GM19351 (cell line): ENCODE results near the gene MRFAP1L1.
A peak's percentile ranks its signal among the peaks of the same experiment; 100 is the strongest.

ENCODE experiments used
- ATAC-seq: cut with Tn5 transposase; IDR thresholded peaks from one replicate; pipeline ENCODE4 v1.9.1; 2021; ENCODE audit warnings: mild to moderate bottlenecking, moderate library complexity; ENCODE audit not compliant: unreplicated experiment

Gene MRFAP1L1

GRCh38 chr4:6716958-6717655 lies 7.4 kb upstream of the MRFAP1L1 start:
- ATAC-seq: no peak

- ATAC-seq: peak; percentile 76
Measured at GRCh38 chr4:6716018-6716911, 6.6 kb upstream of the MRFAP1L1 start, which contains the start of gene BLOC1S4. Gene BLOC1S4, plus strand, starts transcription at chr4:6716174. Its CDS starts 36 bp downstream, at chr4:6716210.

GRCh38 chr4:6715704-6716017 lies 6.0 kb upstream of the MRFAP1L1 start:
- ATAC-seq: no peak

- no peak for ATAC-seq
Measured at GRCh38 chr4:6714954-6715353, 5.3 kb upstream of the MRFAP1L1 start.

- ATAC-seq: no peak
Measured at GRCh38 chr4:6710996-6711395, 1.3 kb upstream of the MRFAP1L1 start.

- peak; percentile 8 for ATAC-seq
Measured at GRCh38 chr4:6710282-6710681, 617 bp upstream of the MRFAP1L1 start.

- no peak for ATAC-seq
Measured at GRCh38 chr4:6706173-6706572, 3.5 kb downstream of the MRFAP1L1 start.

- ATAC-seq: no peak
Measured at GRCh38 chr4:6705646-6706045, 4.0 kb downstream of the MRFAP1L1 start.

- ATAC-seq: no peak
Measured at GRCh38 chr4:6703786-6704185, 5.9 kb downstream of the MRFAP1L1 start.

- no peak for ATAC-seq
Measured at GRCh38 chr4:6702761-6703160, 6.9 kb downstream of the MRFAP1L1 start.

- ATAC-seq: no peak
Measured at GRCh38 chr4:6701371-6701770, 8.3 kb downstream of the MRFAP1L1 start.

GRCh38 chr4:6699903-6700302 lies 9.8 kb downstream of the MRFAP1L1 start:
- no peak for ATAC-seq

GRCh38 chr4:6699388-6699787 lies 10.3 kb downstream of the MRFAP1L1 start:
- ATAC-seq: no peak

- no peak for ATAC-seq
Measured at GRCh38 chr4:6697131-6697530, 12.5 kb downstream of the MRFAP1L1 start.

GRCh38 chr4:6696611-6697010 lies 13.1 kb downstream of the MRFAP1L1 start:
- no peak for ATAC-seq

GRCh38 chr4:6695660-6696610 lies 13.7 kb downstream of the MRFAP1L1 start:
- no peak for ATAC-seq

GRCh38 chr4:6694177-6694901 lies 15.3 kb downstream of the MRFAP1L1 start:
- no peak for ATAC-seq

- no peak for ATAC-seq
Measured at GRCh38 chr4:6693231-6694176, 16.2 kb downstream of the MRFAP1L1 start, which contains the start of gene S100P. Gene S100P, plus strand, starts transcription at chr4:6693878. Its CDS starts 55 bp downstream, at chr4:6693933.

- no peak for ATAC-seq
Measured at GRCh38 chr4:6692806-6693205, 16.9 kb downstream of the MRFAP1L1 start.
